Muscle layer of duodenum (tissue), 2 donors: ENCODE data around the gene SPART.

Experiments
- H3K27ac ChIP-seq: one replicate; pipeline ENCODE4 v1.7.0; 2013; ENCODE audit warnings: mild to moderate bottlenecking, low read length
- H3K27me3 ChIP-seq: one replicate; pipeline ENCODE4 v1.7.0; 2013; ENCODE audit warnings: low read depth, mild to moderate bottlenecking, control low read depth, low read length
- H3K36me3 ChIP-seq, 2 donors: one replicate each; pipeline ENCODE4 v1.7.0; 2013; ENCODE audit warnings: low read length in 2 of 2, control low read depth in 1 of 2, mild to moderate bottlenecking in 1 of 2; ENCODE audit not compliant: insufficient read depth in 2 of 2, control insufficient read depth in 1 of 2
- H3K4me1 ChIP-seq, 2 donors: one replicate each; pipeline ENCODE4 v1.7.0; 2013; ENCODE audit warnings: low read length in 2 of 2, mild to moderate bottlenecking in 2 of 2, control low read depth in 1 of 2, moderate library complexity in 1 of 2; ENCODE audit not compliant: insufficient read depth in 2 of 2, control insufficient read depth in 1 of 2
- H3K4me3 ChIP-seq, 2 donors: one replicate each; pipeline ENCODE4 v1.7.0; 2013; ENCODE audit warnings: low read length in 2 of 2, low read depth in 1 of 2, mild to moderate bottlenecking in 1 of 2
- H3K9me3 ChIP-seq, 2 donors: one replicate each; pipeline ENCODE4 v1.7.0; 2013; ENCODE audit warnings: low read length in 2 of 2, control low read depth in 1 of 2, mild to moderate bottlenecking in 1 of 2; ENCODE audit not compliant: control insufficient read depth in 1 of 2
- donor health status: healthy.

Gene SPART

GRCh38 chr13:36275190-36276002 is 70.8 kb downstream of the SPART start:
- no peak overlapping the region for H3K27ac ChIP-seq
- H3K4me1 ChIP-seq, result no peaks in the 10 kb centered on the region
- no peak overlapping the region for H3K4me3 ChIP-seq
- no peaks in the 10 kb centered on the region for H3K36me3 ChIP-seq
- no peaks in the 10 kb centered on the region for H3K27me3 ChIP-seq
- H3K9me3 ChIP-seq, result no peaks in the 10 kb centered on the region

GRCh38 chr13:36273431-36273830 is 72.8 kb downstream of the SPART start:
- H3K9me3 ChIP-seq, result no peaks in the 10 kb centered on the region
- no peak overlapping the region for H3K4me3 ChIP-seq
- H3K27ac ChIP-seq, result no peak overlapping the region
- H3K36me3 ChIP-seq, result no peaks in the 10 kb centered on the region
- H3K4me1 ChIP-seq, result no peaks in the 10 kb centered on the region
- H3K27me3 ChIP-seq, result no peaks in the 10 kb centered on the region

GRCh38 chr13:36261976-36262375 is 84.2 kb downstream of the SPART start:
- Histone ChIP-seq H3K27me3 (no peaks in the 10 kb centered on the region), H3K9me3 (no peaks in the 10 kb centered on the region), H3K4me3 (no peak overlapping the region), H3K27ac (no peak overlapping the region), H3K36me3 (no peaks in the 10 kb centered on the region), H3K4me1 (no peaks in the 10 kb centered on the region)

- H3K27me3 ChIP-seq, result no peaks in the 10 kb centered on the region
- no peaks in the 10 kb centered on the region for H3K4me1 ChIP-seq
- H3K9me3 ChIP-seq, result no peaks in the 10 kb centered on the region
- H3K4me3 ChIP-seq, result no peak overlapping the region
- H3K36me3 ChIP-seq, result no peaks in the 10 kb centered on the region
- no peak overlapping the region for H3K27ac ChIP-seq
These were observed 85.2 kb downstream of the SPART start for GRCh38 chr13:36261011-36261410.

- H3K4me3 ChIP-seq, result no peak overlapping the region
- no peak overlapping the region for H3K27ac ChIP-seq
- no peaks in the 10 kb centered on the region for H3K27me3 ChIP-seq
- no peaks in the 10 kb centered on the region for H3K36me3 ChIP-seq
- no peaks in the 10 kb centered on the region for H3K9me3 ChIP-seq
- H3K4me1 ChIP-seq, result no peaks in the 10 kb centered on the region
These were observed 86.6 kb downstream of the SPART start for GRCh38 chr13:36259361-36260137.

- Histone ChIP-seq H3K36me3 (no peaks in the 10 kb centered on the region), H3K4me3 (no peak overlapping the region), H3K4me1 (no peaks in the 10 kb centered on the region), H3K27me3 (no peaks in the 10 kb centered on the region), H3K27ac (no peak overlapping the region), H3K9me3 (no peaks in the 10 kb centered on the region)
These were observed 87.4 kb downstream of the SPART start for GRCh38 chr13:36258831-36259230.
